Superior temporal gyrus (tissue), 1 donor: ENCODE measurements around the gene NOL4L.

Experiments
- DNase-seq: peaks from one replicate; pipeline ENCODE4 v3.0.0-alpha.2; 2016; ENCODE audit errors: extremely low spot score

Gene NOL4L

DNA sequence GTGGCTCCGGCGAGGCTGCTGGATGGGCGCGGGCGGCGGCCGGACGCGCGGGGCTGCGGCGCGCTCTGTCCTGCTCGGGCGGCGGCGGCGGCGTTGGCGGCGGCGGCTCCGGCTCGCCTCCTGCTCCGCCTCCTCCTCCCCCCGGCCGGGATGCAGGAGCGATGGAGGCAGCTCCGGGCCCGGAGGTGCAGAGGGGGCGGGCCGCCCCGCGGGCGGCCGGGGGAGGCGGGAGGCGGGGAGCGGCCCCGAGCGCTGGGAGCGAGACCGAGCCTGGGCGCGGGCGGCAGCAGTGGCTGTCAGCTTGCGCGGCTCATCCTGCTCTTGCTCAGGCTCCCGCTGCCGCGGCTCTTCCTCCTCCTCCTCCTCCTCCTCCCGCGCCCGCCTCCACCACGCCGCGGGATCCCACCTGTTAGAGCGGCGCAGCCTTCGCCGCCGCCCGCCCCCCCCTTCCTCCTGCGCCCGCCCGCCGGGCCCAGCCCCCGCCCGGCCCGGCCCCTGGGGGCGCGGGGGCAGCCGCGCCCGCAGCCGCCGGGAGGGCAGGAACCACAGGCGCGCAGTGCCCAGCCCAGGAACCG, at the start of gene NOL4L:
NOL4L (minus strand) TSS at position 323 of the 575 bp plus-strand sequence. CDS start 443 bp downstream, outside the sequence.
- no peak for DNase-seq

DNA sequence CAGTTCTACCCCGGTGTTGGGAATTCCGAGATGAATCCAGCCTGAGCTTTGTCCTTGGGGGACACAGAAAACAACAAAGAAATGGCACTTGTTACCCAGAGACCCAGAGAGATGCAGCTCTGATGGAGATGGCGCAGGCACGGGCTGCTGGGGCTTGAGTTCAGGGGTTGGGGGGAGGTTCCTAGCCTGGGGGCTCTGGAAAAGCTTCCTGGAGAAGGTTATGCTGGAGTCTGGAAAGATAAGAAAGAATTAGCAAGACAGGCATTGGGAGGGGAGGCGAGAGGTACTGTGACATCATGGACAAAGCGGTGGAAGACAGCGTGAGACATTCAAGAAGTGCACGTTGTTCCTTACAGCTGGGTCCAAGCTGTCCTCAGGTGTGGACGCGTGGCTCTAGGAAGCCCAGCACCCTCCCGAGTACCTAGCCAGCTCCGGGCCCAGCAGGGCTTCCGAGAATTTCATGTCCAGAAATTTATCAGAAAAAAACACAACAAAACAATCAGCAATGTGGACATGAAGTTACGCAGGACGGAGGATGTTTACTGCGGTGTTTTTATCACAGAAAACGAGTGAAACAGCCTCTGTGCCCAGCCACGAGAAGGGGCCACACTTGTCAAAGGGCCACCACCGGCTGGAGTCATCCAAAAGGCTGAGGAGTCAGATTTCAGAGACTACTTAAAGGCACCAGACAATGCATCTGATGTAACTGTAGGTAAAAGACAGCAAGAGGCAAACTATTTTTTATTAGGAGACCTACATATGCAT, 49.1 kb upstream of the NOL4L start:
- no peak for DNase-seq

GRCh38 chr20:32632461-32633354, 47.6 kb upstream of the NOL4L start:
- DNase-seq: no peak

GRCh38 chr20:32631933-32632460, 46.9 kb upstream of the NOL4L start:
- DNase-seq: no peak

DNA sequence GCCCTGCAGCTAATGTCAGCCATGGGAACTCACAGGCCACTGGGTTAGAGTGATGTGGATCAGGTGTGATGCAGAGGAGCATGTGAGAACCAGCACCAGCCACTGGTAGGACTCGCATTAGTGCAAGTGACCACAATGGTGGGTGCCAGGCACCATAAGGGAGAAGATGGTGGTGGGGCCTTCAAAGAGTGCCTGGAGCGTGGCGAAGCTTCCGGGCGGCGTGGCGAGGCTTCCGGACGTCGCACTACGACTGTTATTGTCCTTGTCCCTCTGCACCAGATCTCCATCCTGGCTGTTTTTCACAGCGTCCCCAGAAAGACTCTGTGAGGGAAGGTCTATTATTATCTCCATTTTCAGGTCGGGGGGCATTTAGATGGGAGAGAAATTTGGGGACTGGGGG, 44.7 kb upstream of the NOL4L start:
- DNase-seq: no peak

- DNase-seq: no peak
Observed at GRCh38 chr20:32628960-32629530, 43.9 kb upstream of the NOL4L start.

GRCh38 chr20:32626859-32627636, 41.9 kb upstream of the NOL4L start:
- peak; percentile 59 for DNase-seq

- DNase-seq: no peak
Observed at GRCh38 chr20:32626407-32626806, 41.3 kb upstream of the NOL4L start.

GRCh38 chr20:32625996-32626395, 40.9 kb upstream of the NOL4L start:
- DNase-seq: no peak

DNA sequence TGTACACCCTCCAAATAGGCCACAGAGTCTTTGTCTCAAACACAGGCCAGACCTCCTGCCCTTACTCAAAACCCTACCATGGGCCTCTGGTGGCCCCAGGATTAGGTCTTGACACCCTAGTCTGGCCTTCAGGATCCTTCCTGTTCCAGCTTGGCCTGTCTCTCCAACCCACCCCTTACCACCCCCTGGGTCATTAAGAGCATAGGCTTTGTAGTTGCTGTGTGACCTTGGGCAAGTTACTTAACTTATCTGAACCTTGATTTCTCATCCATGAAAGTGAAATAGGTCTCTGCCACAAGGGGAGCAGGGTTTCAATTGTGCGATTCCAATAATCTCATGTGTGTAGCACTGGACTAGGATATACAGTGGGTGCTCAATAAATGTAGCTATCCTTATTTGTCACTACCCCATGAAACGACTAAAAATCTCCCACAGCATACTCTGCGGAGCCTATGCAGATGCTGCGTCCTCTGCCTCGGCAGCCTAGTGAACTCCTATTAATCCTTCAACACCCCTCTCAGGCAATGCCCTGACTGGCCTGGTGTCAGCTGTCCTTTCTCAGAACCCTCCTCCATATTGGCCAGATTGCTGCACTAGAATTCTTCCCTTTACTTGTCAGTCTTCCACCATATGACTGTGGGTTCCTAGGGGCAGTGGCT, 39.7 kb upstream of the NOL4L start:
- no peak for DNase-seq

DNA sequence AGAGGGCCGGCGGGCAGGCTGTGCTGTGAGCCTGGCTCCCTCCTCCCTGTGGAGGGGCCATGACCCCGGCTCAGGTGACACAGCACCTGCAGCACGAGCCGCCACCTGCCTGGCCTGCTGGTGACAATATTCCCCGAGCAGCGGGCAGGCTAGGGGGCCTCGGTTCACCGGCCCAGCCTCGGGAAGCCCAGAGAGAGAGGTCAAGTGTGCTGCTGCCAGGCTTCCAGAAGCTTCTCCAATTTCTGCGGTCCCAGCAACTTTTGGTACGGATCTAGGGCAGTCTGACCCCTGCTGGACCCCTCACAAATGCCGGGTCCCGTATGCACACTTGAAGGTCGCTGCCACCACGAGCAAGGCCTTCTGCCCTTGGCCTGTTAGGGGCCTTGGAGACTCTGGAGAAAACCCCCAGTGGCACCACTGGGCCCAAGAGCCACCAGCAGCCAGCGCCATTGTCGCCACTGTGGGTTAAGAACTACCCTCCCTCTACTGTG, 38.6 kb upstream of the NOL4L start:
- no peak for DNase-seq

- no peak for DNase-seq
Observed at GRCh38 chr20:32622585-32623468, 37.7 kb upstream of the NOL4L start.

GRCh38 chr20:32621891-32622584, 36.9 kb upstream of the NOL4L start:
- no peak for DNase-seq

DNA sequence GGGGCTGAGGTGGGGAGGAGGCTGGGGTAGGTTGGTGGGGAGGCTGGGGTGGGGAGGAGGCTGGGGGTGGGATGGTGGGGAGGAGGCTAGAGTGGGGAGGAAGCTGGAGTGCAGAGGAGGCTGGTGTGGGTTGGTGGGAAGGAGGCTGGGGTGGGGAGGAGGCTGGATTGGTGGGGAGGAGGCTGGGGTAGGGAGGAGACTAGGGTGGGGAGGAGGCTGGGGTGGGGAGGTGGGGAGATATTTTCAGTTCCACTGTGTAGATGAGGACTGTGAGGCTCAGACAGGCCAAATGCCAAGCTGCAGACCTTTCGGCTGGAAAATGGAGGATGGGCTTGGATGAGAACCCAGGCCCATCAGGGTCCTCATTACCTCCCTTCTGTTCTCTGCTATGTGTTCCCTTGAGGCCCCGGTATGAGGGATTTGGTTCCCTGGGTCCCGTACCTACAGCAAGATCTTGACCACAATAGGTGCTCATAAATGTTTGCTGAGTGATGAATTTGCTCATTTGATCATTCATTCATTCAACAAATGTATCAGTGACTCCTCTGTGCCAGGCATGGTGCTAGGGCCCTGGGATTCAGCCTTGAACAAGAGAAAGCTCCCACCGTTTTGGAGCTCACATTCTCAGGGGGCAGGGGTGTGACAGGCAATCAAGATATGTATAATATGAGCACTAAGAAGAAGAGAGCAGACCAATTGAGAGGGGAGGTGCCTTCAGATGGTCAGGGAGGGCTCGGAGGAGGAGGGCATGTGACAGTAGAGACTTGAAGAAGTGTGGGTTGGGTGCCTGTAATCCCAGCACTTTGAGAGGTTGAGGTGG, 36.1 kb upstream of the NOL4L start:
- no peak for DNase-seq

DNA sequence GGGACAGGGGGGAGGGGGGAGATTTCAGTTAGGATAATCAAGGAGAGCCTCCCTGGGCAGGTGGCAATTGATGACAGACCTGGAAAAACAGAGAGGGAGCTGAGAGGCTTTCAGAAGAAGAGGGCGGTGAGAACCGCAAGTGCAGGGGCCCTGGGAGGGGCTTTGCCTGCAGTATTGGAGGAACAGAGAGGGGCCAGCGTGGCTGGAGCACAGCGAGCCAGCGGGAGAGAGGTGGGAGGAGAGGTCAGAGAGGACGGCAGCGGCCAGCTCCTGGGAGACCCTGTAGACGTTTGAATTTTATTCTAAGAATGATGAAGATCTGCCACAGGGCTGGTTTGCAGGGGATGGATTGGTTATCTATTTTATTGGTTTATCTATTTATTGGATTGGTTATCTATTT, 34.5 kb upstream of the NOL4L start:
- DNase-seq: no peak

- DNase-seq: no peak
Observed at GRCh38 chr20:32614772-32615171, 29.6 kb upstream of the NOL4L start.

DNA sequence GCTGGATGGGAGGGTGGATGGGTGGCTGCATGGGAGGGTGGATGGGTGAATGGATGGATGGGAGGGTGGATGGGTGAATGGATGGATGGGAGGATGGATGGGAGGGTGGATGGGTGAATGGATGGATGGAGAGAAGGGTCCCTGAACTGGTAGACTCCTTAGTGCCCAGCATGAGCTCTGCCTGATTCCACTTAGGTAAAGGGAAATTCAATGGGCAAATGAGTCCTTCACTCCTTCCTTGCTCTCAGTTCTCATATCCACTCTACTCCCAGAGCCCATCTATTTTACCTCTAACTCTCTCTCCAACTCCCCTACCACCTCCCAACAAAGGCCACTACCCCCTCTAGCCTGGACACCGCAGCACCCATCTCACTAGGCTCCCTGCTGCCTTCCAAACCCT, 29.2 kb upstream of the NOL4L start:
- no peak for DNase-seq
